ENCODE measurements around the gene ODC1. TPM values are rescaled to one million over a fixed set of nuclear protein-coding genes. Genes with fewer than 3 reads are reported as not detected.

ODC1 gene
- polyA plus RNA-seq, 1 donor (not counting 4 experiments of a cell fraction or from before 2014, with no cell fraction given), result 637 TPM

GRCh38 chr2:10475811-10476660 lies 27.9 kb upstream of the ODC1 start:
- no peak for DNase-seq (ENCODE audit: low read depth, low spot score)
- Histone ChIP-seq H3K9me3 (ENCODE audit: control insufficient read depth, low read depth, low read length) (no peaks in the 10 kb centered on the region), H3K4me1 (ENCODE audit: control insufficient read depth, extremely low read depth, insufficient read depth, low read length) (no peaks in the 10 kb centered on the region), H2AFZ (ENCODE audit: control insufficient read depth, low read length) (no peak overlapping the region), H3K27me3 (ENCODE audit: control insufficient read depth, extremely low read depth, insufficient read depth, low read length) (peaks cover 4% of the 10 kb centered on the region), H3K4me3 (ENCODE audit: control insufficient read depth in 2 of 3, extremely low read depth in 1 of 3, insufficient read depth in 2 of 3, low read depth in 1 of 3, low read length in 3 of 3) (no peak overlapping the region), H3K79me2 (ENCODE audit: control insufficient read depth, insufficient read depth, low read length) (no peaks in the 10 kb centered on the region), H3K27ac (ENCODE audit: control insufficient read depth, insufficient read depth, low read length) (no peak overlapping the region), H4K20me1 (ENCODE audit: control insufficient read depth, extremely low read depth, insufficient read depth, low read length) (no peaks in the 10 kb centered on the region), H3K9me1 (ENCODE audit: control insufficient read depth, extremely low read depth, insufficient read depth, low read length) (no peaks in the 10 kb centered on the region), H3K36me3 (ENCODE audit: control insufficient read depth in 2 of 2, extremely low read depth in 1 of 2, insufficient read depth in 2 of 2, low read length in 2 of 2) (no peaks in the 10 kb centered on the region), H3K9ac (ENCODE audit: control insufficient read depth, extremely low read depth, insufficient read depth, low read length) (no peak overlapping the region), H3K4me2 (ENCODE audit: control insufficient read depth, extremely low read depth, insufficient read depth, low read depth, low read length) (no peak overlapping the region)
- dilution Hi-C loops (cut with MboI; ENCODE audit: extremely low pct_ligation_motif_present, low sequenced_read_pairs), result no loop called here
- TF ChIP-seq CTCF (optimal IDR thresholded peaks at IDR 0.05 in 1 of 3, IDR thresholded peaks at IDR 0.05 in 1 of 3, conservative IDR thresholded peaks at IDR 0.05 in 1 of 3; ENCODE audit: extremely low read depth in 1 of 3, insufficient read depth in 2 of 3, low read length in 3 of 3) (no peak), EZH2 (IDR thresholded peaks at IDR 0.05; ENCODE audit: low read length) (no peak)
- no peak for FAIRE-seq

GRCh38 chr2:10475221-10475722 lies 27.1 kb upstream of the ODC1 start:
- Histone ChIP-seq H3K9me1 (ENCODE audit: control insufficient read depth, extremely low read depth, insufficient read depth, low read length) (no peaks in the 10 kb centered on the region), H3K36me3 (ENCODE audit: control insufficient read depth in 2 of 2, extremely low read depth in 1 of 2, insufficient read depth in 2 of 2, low read length in 2 of 2) (no peaks in the 10 kb centered on the region), H2AFZ (ENCODE audit: control insufficient read depth, low read length) (no peak overlapping the region), H3K79me2 (ENCODE audit: control insufficient read depth, insufficient read depth, low read length) (no peaks in the 10 kb centered on the region), H3K9me3 (ENCODE audit: control insufficient read depth, low read depth, low read length) (no peaks in the 10 kb centered on the region), H3K4me1 (ENCODE audit: control insufficient read depth, extremely low read depth, insufficient read depth, low read length) (no peaks in the 10 kb centered on the region), H3K27me3 (ENCODE audit: control insufficient read depth, extremely low read depth, insufficient read depth, low read length) (no peaks in the 10 kb centered on the region), H3K4me3 (ENCODE audit: control insufficient read depth in 2 of 3, extremely low read depth in 1 of 3, insufficient read depth in 2 of 3, low read depth in 1 of 3, low read length in 3 of 3) (no peak overlapping the region), H3K27ac (ENCODE audit: control insufficient read depth, insufficient read depth, low read length) (no peak overlapping the region), H3K4me2 (ENCODE audit: control insufficient read depth, extremely low read depth, insufficient read depth, low read depth, low read length) (no peak overlapping the region), H3K9ac (ENCODE audit: control insufficient read depth, extremely low read depth, insufficient read depth, low read length) (no peak overlapping the region), H4K20me1 (ENCODE audit: control insufficient read depth, extremely low read depth, insufficient read depth, low read length) (no peaks in the 10 kb centered on the region)
- no peak for DNase-seq (ENCODE audit: low read depth, low spot score)
- no peak for FAIRE-seq
- dilution Hi-C loops (cut with MboI; ENCODE audit: extremely low pct_ligation_motif_present, low sequenced_read_pairs), result no loop called here
- no peak for TF ChIP-seq EZH2 (IDR thresholded peaks at IDR 0.05; ENCODE audit: low read length)
- no peak for TF ChIP-seq CTCF (optimal IDR thresholded peaks at IDR 0.05 in 1 of 3, IDR thresholded peaks at IDR 0.05 in 1 of 3, conservative IDR thresholded peaks at IDR 0.05 in 1 of 3; ENCODE audit: extremely low read depth in 1 of 3, insufficient read depth in 2 of 3, low read length in 3 of 3)
